Hepatocyte (in vitro differentiated cells): ENCODE measurements around the gene OSTC. TPM values are rescaled to one million over a fixed set of nuclear protein-coding genes. Genes with fewer than 3 reads are reported as not detected.

Experiments used
- DNase-seq: peaks from one replicate; pipeline ENCODE4 v3.0.0-alpha.2; 2016; ENCODE audit warnings: low spot score
- H2AFZ ChIP-seq: fragments of 200-600 bp; sonication (generic); 2 replicates; pipeline ENCODE4 v1.6.0; 2016; ENCODE audit warnings: antibody characterized with exemption, mild to moderate bottlenecking
- H3K27ac ChIP-seq: fragments of 200-600 bp; sonication (generic); 2 replicates; pipeline ENCODE4 v1.5.1; 2016; ENCODE audit warnings: mild to moderate bottlenecking
- H3K27me3 ChIP-seq: fragments of 200-600 bp; sonication (generic); 2 replicates; pipeline ENCODE4 v1.6.1; 2016
- H3K36me3 ChIP-seq: fragments of 200-600 bp; sonication (generic); replicated peaks from 2 replicates; pipeline ENCODE4 v1.5.1; 2016; ENCODE audit warnings: low read depth; ENCODE audit not compliant: insufficient read depth
- H3K4me1 ChIP-seq: fragments of 200-600 bp; sonication (generic); 2 replicates; pipeline ENCODE4 v1.5.1; 2016; ENCODE audit warnings: mild to moderate bottlenecking, moderate library complexity; ENCODE audit not compliant: insufficient read depth
- H3K4me2 ChIP-seq: fragments of 200-600 bp; sonication (generic); 2 replicates; pipeline ENCODE4 v1.6.0; 2016
- H3K4me3 ChIP-seq: fragments of 200-600 bp; sonication (generic); 2 replicates; pipeline ENCODE4 v1.5.1; 2016; ENCODE audit warnings: mild to moderate bottlenecking
- H3K79me2 ChIP-seq: fragments of 200-600 bp; sonication (generic); 2 replicates; pipeline ENCODE4 v1.6.0; 2017; ENCODE audit warnings: mild to moderate bottlenecking
- H3K9me2 ChIP-seq: fragments of 200-600 bp; sonication (generic); replicated peaks from 2 replicates; pipeline ENCODE4 v1.6.0; 2017; ENCODE audit warnings: mild to moderate bottlenecking; ENCODE audit not compliant: insufficient read depth
- H3K9me3 ChIP-seq: fragments of 200-600 bp; sonication (generic); 2 replicates; pipeline ENCODE4 v1.5.1; 2016; ENCODE audit warnings: low read depth, mild to moderate bottlenecking
- H4K20me1 ChIP-seq: fragments of 200-600 bp; sonication (generic); 2 replicates; pipeline ENCODE4 v1.6.0; 2016; ENCODE audit warnings: mild to moderate bottlenecking; ENCODE audit not compliant: insufficient read depth, poor library complexity, severe bottlenecking
- CTCF ChIP-seq: fragments of 200-600 bp; sonication (generic); IDR thresholded peaks from 2 replicates; pipeline ENCODE4 v1.5.1; 2016; ENCODE audit warnings: antibody characterized with exemption, mild to moderate bottlenecking; ENCODE audit not compliant: poor library complexity
- EZH2 ChIP-seq: fragments of 200-600 bp; sonication (generic); IDR thresholded peaks from 2 replicates; pipeline ENCODE4 v1.6.1; 2016; ENCODE audit warnings: antibody characterized with exemption, mild to moderate bottlenecking, borderline replicate concordance
- EZH2phosphoT487 ChIP-seq: fragments of 200-600 bp; sonication (generic); IDR thresholded peaks from one replicate; pipeline ENCODE4 v1.6.1; 2018; ENCODE audit warnings: antibody characterized with exemption, mild to moderate bottlenecking, low read depth, moderate library complexity; ENCODE audit not compliant: unreplicated experiment, severe bottlenecking
- WGBS: methylation state at CpG from one replicate; pipeline ENCODE4 v1.1.6; 2016; ENCODE audit warnings: low lambda C conversion rate; ENCODE audit errors: missing lambda C conversion rate; 5-methylcytosine and 5-hydroxymethylcytosine counted together
- polyA plus RNA-seq: library from polyadenylated mRNA; unstranded; fragments of >200 nt; fragmentation: Nextera tagmentation; extraction: Ambion mirVana; gene quantifications from 2 replicates; pipeline ENCODE4 v1.2.1, GENCODE V29; 2016
- total RNA-seq: library from RNA; depleted of rRNA; stranded (reverse); fragments of >200 nt; gene quantifications from 2 replicates; pipeline ENCODE4 v1.2.3, GENCODE V29; 2014

Gene OSTC
- total and polyA plus RNA-seq, 2 experiments from 2014 or later = 372 to 425 TPM

- Histone ChIP-seq H4K20me1 (peaks cover 9% of the 10 kb centered on the region), H3K4me2 (peak overlapping the region; percentile 74), H3K9me2 (no peaks in the 10 kb centered on the region), H3K4me3 (peak overlapping the region; percentile 4), H3K9me3 (no peaks in the 10 kb centered on the region), H2AFZ (peak overlapping the region; percentile 54), H3K27me3 (no peaks in the 10 kb centered on the region), H3K27ac (no peak overlapping the region), H3K4me1 (peaks cover 11% of the 10 kb centered on the region), H3K36me3 (no peaks in the 10 kb centered on the region), H3K79me2 (peaks cover 43% of the 10 kb centered on the region)
- TF ChIP-seq EZH2 (no peak), CTCF (no peak), EZH2phosphoT487 (no peak)
- DNase-seq = no peak
- under 1% methylated on average over 6 of the region's 6 CpGs for WGBS
Measured at GRCh38 chr4:108649863-108650211, 562 bp upstream of the OSTC start.

GRCh38 chr4:108651014-108651791, 804 bp downstream of the OSTC start:
- peak overlapping the region; percentile 79 for H3K4me2 ChIP-seq
- H2AFZ ChIP-seq = peak overlapping the region; percentile 18
- peaks cover 52% of the 10 kb centered on the region for H3K79me2 ChIP-seq
- H3K27me3 ChIP-seq = no peaks in the 10 kb centered on the region
- TF ChIP-seq EZH2 = no peak
- TF ChIP-seq EZH2phosphoT487 = no peak
- TF ChIP-seq CTCF = no peak
- no peaks in the 10 kb centered on the region for H3K36me3 ChIP-seq
- H4K20me1 ChIP-seq = peaks cover 9% of the 10 kb centered on the region
- peak overlapping the region; percentile 93 for H3K27ac ChIP-seq
- H3K9me2 ChIP-seq = no peaks in the 10 kb centered on the region
- H3K4me1 ChIP-seq = peaks cover 11% of the 10 kb centered on the region
- no peaks in the 10 kb centered on the region for H3K9me3 ChIP-seq
- WGBS = 6% methylated on average over 9 of the region's 9 CpGs
- peak overlapping the region; percentile 57 for H3K4me3 ChIP-seq
- DNase-seq = peak; percentile 49

GRCh38 chr4:108662629-108663028, 12.2 kb downstream of the OSTC start:
- H3K27me3 ChIP-seq = no peaks in the 10 kb centered on the region
- H3K9me3 ChIP-seq = no peaks in the 10 kb centered on the region
- no peak overlapping the region for H3K4me3 ChIP-seq
- TF ChIP-seq EZH2phosphoT487 (no peak), CTCF (no peak), EZH2 (no peak)
- no peak overlapping the region for H2AFZ ChIP-seq
- H4K20me1 ChIP-seq = peaks cover 11% of the 10 kb centered on the region
- WGBS = 91% methylated on average over 3 of the region's 3 CpGs
- no peaks in the 10 kb centered on the region for H3K9me2 ChIP-seq
- no peak for DNase-seq
- no peak overlapping the region for H3K4me2 ChIP-seq
- no peaks in the 10 kb centered on the region for H3K4me1 ChIP-seq
- no peaks in the 10 kb centered on the region for H3K36me3 ChIP-seq
- H3K79me2 ChIP-seq = peaks cover 24% of the 10 kb centered on the region
- H3K27ac ChIP-seq = no peak overlapping the region
